ENCODE data around the gene C19orf73.

C19orf73 gene

DNA sequence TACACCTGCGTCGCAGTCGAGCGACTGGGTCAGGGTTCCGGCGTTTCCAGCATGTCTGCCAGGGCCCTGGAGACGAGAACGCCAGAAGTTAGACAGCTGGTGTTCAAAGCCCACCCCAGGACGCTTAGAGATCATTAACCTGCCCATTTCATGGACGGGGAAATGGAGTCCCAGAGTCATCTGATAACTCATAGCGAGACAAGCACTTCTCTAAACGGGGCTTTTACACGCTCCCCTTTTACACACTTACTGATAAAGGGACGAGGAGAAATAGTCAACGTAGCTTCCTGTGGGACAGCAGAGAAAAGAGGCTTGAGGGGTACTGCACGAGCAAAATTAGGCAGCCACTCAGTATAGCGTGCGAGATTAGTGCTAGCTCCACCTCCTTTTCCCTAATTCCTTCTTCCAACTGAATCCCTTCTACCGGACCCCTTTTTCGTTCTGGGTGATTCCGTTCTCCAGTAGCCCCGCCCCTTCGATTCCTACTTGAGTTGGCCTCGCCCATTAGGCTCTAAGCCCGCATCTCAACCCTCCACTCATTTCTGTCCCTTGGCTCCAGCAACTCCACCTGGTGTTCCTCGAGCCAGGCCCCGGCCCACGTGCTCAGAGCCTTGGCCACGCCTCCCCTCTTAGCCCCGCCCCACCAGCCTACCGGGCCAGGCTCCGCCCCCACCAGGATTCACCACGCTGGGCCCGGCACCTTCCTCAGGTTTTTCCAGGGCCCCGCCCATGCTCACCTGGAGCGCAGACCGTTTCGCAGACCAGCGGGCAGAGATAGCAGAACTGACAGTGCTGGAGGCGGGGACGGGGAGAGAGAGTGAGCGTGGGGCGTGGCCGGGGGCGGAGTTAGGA is 32.5 kb upstream of the C19orf73 start:
- TF ChIP-seq CTCF (IDR thresholded peaks at IDR 0.05), result no peak

- no peak for TF ChIP-seq CTCF (IDR thresholded peaks at IDR 0.05)
Observed at GRCh38 chr19:49150944-49151243, 32.0 kb upstream of the C19orf73 start.

DNA sequence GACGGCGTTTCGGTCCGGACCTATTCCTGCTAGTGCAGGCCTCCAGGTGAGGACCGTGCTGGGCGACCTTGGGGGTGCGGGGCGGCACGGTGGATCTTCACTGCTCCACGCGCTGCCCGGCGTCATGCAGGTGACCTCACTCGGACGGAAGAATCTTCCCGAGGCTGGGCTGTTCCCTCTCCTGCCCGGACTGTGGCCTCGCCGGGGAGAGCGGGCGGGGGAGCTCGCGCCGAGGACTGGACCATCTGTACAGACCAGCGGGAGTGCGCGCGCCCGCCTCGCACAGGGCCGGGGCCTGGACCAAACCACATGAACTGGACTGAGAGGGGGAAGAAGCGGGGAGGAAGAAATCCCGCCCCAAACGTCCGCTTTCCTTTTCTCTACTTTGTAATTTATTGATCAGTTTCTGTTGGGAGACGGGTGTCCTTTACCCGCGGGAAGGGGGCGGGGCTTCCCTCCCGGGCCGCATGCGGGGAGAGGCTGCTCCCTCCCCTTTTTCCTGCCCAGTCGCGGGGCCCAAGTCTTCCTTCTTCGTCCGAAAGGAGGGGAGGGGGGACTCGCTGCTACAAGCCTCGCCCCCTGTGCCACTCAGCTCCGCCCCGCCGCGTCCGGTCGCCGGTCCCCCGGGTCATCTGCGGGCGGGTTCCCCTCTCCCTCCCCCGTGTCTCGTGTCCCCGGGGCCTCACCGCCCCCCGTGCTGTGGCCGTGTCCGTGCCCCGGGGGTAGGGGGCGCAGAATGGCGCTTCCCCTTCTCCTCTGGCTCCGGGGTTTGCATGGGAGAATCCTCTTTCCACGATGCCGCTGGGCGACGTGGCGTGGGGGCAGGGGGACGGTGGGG is 31.4 kb upstream of the C19orf73 start:
- no peak for TF ChIP-seq CTCF (IDR thresholded peaks at IDR 0.05)

DNA sequence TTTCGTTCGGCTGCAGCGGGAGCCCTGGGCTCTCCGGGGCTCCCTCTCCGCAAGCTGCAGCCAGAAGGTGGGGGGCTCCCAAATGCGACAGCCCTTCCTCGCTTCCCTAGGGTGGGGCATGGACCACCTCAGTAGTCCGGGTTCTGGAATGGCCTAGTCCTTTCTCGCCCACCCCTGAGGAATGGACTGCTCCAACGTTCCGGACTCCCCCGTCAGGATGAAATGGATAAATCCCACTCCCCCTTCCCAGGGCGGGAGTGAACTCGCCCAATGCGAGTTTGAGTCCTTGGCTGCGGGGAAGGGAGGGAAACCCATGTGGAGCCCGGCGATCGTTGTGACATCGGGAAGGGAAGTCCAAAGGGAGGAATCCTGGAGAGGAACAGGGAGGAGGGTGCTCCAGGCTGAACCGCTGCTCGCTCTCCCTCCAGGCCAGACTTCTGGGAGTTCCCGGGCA is 30.7 kb upstream of the C19orf73 start:
- no peak for TF ChIP-seq CTCF (IDR thresholded peaks at IDR 0.05)

- no peak for TF ChIP-seq CTCF (IDR thresholded peaks at IDR 0.05)
Observed at GRCh38 chr19:49148784-49149651, 30.1 kb upstream of the C19orf73 start.

DNA sequence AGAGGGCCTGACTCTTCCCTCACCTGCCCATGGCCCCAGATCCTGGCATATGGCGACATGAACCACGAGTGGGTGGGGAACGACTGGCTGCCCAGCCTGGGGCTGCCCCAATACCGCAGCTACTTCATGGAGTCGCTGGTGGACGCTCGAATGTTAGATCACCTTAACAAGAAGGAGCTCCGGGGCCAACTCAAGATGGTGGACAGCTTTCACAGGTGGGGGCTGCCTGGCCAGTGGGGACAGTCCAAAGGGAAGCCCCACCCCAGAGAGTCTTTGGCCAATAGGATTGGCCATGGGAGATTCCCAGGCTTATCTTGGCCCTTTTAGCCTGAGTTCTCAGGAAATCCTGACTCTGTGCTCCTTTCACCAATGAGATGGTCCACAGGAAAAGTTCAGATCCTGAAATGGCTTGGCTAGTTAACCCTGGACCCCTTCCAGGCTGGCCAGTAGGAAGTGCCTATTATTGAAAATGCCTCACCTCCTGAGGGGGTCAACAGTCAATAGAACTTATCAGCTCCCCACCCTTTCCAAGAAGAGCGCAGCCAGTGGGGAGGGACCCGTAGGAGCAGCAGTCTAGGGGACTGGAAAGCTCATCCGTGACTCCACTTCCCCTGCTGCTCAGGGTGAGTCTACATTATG is 29.2 kb upstream of the C19orf73 start:
- no peak for TF ChIP-seq CTCF (IDR thresholded peaks at IDR 0.05)

All from LNCAP (cell line).